Measurements from ENCODE around the gene OBSL1. TPM values are rescaled to one million over a fixed set of nuclear protein-coding genes. Genes with fewer than 3 reads are reported as not detected.

Gene OBSL1
- polyA plus RNA-seq, 4 donors, result 4.5 to 97.4 (median 15.4) TPM

DNA sequence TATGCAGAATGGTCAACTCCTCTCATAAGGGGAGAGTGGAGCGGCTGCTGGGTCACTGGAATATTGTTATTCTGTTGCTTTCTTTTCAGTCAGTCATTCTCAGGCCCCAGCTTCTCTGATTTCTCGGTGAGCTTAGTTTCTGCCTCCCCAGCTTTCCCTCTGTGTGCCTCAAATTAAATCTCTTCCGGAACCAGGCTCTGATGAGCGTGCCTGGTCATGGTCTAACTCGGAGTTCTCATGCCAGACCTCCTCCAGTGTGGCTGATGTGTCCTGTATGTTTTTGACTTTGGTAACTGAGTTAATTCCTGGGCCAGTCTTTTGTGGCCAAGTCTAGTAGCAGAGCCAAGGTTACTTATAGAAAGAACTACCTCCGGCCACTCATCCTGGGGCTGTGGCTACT, 21.4 kb upstream of the OBSL1 start:
- Histone ChIP-seq H3K4me1 (ENCODE audit: control insufficient read depth in 3 of 3, insufficient read depth in 2 of 3, low read depth in 1 of 3, low read length in 2 of 3) (peaks cover 0 to 13% (median 0%) of the 10 kb centered on the region in 3 donors), H3K9me3 (ENCODE audit: control insufficient read depth in 2 of 2, insufficient read depth in 1 of 2, low read depth in 1 of 2, low read length in 1 of 2) (no peaks in the 10 kb centered on the region), H3K27ac (ENCODE audit: low read depth in 1 of 3, low read length in 2 of 3) (no peak overlapping the region), H3K4me3 (ENCODE audit: low read depth in 1 of 3, low read length in 3 of 3) (no peak overlapping the region), H3K27me3 (ENCODE audit: control insufficient read depth in 3 of 3, insufficient read depth in 3 of 3, low read length in 3 of 3) (no peaks in the 10 kb centered on the region), H3K36me3 (ENCODE audit: control insufficient read depth in 3 of 3, insufficient read depth in 2 of 3, low read depth in 1 of 3, low read length in 3 of 3) (no peaks in the 10 kb centered on the region)
- DNase-seq (no peak), FAIRE-seq (no peak)
- 83 to 87% (median 87%) methylated on average over 6 of the region's 6 CpGs for WGBS, 3 donors

DNA sequence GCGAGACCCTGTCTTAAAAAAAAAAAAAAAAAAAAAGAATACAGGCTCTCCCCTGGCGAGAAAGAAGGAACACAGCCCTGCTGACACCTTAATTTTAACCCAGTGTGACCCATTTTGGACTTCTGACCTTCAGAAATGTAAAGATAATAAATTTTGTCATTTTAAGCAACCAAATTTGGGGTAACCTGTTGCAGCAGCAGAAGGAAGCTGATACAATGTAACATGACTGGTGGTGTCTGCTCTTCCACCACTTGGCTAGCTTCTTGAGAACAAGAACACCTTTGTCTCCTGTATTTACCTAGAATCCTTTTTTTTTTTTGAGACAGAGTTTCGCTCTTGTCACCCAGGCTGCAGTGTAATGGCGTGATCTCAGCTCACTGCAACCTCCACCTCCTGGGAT, 19.8 kb upstream of the OBSL1 start:
- FAIRE-seq (no peak), DNase-seq (no peak)
- no peak overlapping the region for H3K4me3 ChIP-seq (ENCODE audit: low read depth in 1 of 3, low read length in 3 of 3)
- 46 to 78% (median 59%) methylated on average over 4 of the region's 4 CpGs for WGBS, 3 donors
- H3K4me1 ChIP-seq (ENCODE audit: control insufficient read depth in 3 of 3, insufficient read depth in 2 of 3, low read depth in 1 of 3, low read length in 2 of 3), result peaks cover 0 to 7% (median 0%) of the 10 kb centered on the region in 3 donors
- no peaks in the 10 kb centered on the region for H3K36me3 ChIP-seq (ENCODE audit: control insufficient read depth in 3 of 3, insufficient read depth in 2 of 3, low read depth in 1 of 3, low read length in 3 of 3)
- H3K9me3 ChIP-seq (ENCODE audit: control insufficient read depth in 2 of 2, insufficient read depth in 1 of 2, low read depth in 1 of 2, low read length in 1 of 2), result no peaks in the 10 kb centered on the region
- H3K27me3 ChIP-seq (ENCODE audit: control insufficient read depth in 3 of 3, insufficient read depth in 3 of 3, low read length in 3 of 3), result peaks cover 0 to under 1% (median 0%) of the 10 kb centered on the region in 3 donors
- no peak overlapping the region for H3K27ac ChIP-seq (ENCODE audit: low read depth in 1 of 3, low read length in 2 of 3)

DNA sequence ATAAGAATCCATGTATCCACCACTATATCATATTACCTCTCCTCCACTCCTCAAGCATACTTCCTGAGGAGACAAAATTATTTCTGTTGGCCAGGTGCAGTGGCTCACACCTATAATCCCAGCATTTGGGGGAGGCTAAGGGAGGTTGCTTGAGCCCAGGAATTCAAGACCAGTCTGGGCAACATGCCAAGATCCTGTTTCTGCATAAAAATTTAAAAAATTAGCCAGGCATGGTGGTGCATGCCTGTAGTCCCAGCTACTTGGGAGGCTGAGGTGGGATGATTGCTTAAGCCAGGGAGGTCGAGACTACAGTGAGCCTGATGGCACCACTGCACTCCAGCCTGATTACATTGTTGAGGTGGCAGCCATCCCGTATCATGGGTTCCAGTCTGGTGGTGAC, 10.0 kb upstream of the OBSL1 start:
- no peaks in the 10 kb centered on the region for H3K36me3 ChIP-seq (ENCODE audit: control insufficient read depth in 3 of 3, insufficient read depth in 2 of 3, low read depth in 1 of 3, low read length in 3 of 3)
- FAIRE-seq (no peak), DNase-seq (no peak)
- H3K9me3 ChIP-seq (ENCODE audit: control insufficient read depth in 2 of 2, insufficient read depth in 1 of 2, low read depth in 1 of 2, low read length in 1 of 2), result no peaks in the 10 kb centered on the region
- WGBS, 3 donors, result 66 to 78% (median 77%) methylated on average over 2 of the region's 2 CpGs
- no peak overlapping the region for H3K27ac ChIP-seq (ENCODE audit: low read depth in 1 of 3, low read length in 2 of 3)
- H3K4me1 ChIP-seq (ENCODE audit: control insufficient read depth in 3 of 3, insufficient read depth in 2 of 3, low read depth in 1 of 3, low read length in 2 of 3), result peaks cover 0 to 10% (median 0%) of the 10 kb centered on the region in 3 donors
- H3K27me3 ChIP-seq (ENCODE audit: control insufficient read depth in 3 of 3, insufficient read depth in 3 of 3, low read length in 3 of 3), result peaks cover 0 to 5% (median 3%) of the 10 kb centered on the region in 3 donors
- H3K4me3 ChIP-seq (ENCODE audit: low read depth in 1 of 3, low read length in 3 of 3), result no peak overlapping the region

DNA sequence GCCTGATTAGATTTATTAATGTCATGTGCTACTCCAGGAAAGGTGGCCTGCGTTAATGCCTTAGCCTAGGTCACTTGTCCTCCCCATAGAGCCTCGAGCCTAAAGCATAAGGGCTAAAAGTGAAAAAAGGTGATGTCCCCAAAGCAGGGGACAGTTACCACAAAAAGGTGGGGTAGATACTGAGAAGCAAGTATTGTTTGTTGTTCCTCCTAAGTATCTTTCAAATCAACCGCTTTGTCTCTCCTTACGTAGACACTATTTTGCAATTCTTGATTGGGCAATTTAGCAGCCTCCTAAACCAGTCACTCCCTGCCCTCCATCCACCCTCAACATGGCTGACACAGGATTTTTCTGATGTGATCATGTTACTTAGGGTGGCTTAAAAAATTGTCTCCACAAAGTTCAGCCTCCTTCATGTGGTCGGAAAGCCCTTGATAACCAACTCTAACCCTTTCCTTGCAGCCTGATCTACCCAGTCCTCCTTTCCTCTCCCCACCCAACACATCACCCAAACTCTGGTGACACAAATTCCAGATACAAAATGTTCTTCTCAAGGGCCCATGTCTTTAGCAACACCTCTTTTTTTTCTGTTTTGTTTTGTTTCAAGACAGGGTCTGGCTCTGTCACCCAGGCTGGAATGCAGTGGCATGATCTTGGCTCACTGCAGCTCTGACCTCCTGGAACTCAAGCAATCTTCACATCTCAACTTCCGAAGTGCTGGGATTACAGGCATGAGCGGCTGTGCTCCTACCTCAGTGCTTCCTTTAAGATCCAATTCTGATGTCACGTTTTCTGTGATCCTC, 7.7 kb upstream of the OBSL1 start:
- Histone ChIP-seq H3K36me3 (ENCODE audit: control insufficient read depth in 3 of 3, insufficient read depth in 2 of 3, low read depth in 1 of 3, low read length in 3 of 3) (no peaks in the 10 kb centered on the region), H3K27ac (ENCODE audit: low read depth in 1 of 3, low read length in 2 of 3) (no peak overlapping the region), H3K27me3 (ENCODE audit: control insufficient read depth in 3 of 3, insufficient read depth in 3 of 3, low read length in 3 of 3) (peaks cover 0 to 8% (median 2%) of the 10 kb centered on the region in 3 donors), H3K4me1 (ENCODE audit: control insufficient read depth in 3 of 3, insufficient read depth in 2 of 3, low read depth in 1 of 3, low read length in 2 of 3) (peaks cover 0 to 11% (median 0%) of the 10 kb centered on the region in 3 donors), H3K9me3 (ENCODE audit: control insufficient read depth in 2 of 2, insufficient read depth in 1 of 2, low read depth in 1 of 2, low read length in 1 of 2) (no peaks in the 10 kb centered on the region), H3K4me3 (ENCODE audit: low read depth in 1 of 3, low read length in 3 of 3) (no peak overlapping the region)
- 76 to 80% (median 79%) methylated on average over 8 of the region's 8 CpGs for WGBS, 3 donors
- no peak for DNase-seq
- no peak for FAIRE-seq

DNA sequence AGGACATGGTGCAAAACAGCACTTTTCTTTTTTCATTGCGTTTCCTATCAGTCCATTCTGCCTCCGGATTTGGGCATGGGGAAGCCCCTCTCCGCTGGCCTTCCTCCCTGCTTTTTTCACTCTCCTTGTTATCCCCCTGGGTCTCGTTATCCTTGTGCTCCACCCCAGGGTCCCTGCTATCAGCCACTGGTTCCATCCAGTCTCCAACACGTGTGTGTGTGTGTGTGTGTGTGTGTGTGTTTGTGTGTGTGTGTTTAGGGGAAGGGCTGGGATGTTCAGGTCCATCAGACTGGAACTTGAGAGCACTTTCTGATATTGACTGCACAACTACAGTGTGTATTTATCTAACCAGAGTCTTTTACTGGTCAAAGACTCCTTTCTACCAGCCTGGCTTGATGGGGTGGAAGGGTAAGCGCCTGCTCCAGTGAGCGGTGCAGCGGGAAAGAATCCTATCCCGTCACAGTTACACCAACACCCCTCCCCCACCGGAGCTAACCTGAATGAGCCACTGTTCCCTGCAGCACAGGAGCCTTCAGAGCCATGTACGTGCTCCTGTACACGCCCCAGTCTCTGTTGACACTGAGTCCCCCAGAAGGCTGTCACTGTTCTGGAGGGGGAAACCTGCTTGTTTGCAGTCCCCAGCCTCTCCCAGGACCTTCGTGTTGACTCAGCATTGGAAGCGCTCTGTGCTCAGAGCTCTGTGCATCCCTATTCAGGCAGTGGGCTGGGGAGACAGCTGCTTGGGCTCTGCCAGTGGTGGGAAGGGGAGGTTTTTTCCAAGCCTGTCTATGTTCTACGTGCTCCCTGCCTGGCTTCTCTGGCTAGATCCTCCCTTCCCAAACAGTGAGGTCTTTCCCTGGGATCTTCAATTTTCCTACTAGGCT, 5.4 kb upstream of the OBSL1 start:
- DNase-seq, result peak in 1 of 2 donors; percentile 80

DNA sequence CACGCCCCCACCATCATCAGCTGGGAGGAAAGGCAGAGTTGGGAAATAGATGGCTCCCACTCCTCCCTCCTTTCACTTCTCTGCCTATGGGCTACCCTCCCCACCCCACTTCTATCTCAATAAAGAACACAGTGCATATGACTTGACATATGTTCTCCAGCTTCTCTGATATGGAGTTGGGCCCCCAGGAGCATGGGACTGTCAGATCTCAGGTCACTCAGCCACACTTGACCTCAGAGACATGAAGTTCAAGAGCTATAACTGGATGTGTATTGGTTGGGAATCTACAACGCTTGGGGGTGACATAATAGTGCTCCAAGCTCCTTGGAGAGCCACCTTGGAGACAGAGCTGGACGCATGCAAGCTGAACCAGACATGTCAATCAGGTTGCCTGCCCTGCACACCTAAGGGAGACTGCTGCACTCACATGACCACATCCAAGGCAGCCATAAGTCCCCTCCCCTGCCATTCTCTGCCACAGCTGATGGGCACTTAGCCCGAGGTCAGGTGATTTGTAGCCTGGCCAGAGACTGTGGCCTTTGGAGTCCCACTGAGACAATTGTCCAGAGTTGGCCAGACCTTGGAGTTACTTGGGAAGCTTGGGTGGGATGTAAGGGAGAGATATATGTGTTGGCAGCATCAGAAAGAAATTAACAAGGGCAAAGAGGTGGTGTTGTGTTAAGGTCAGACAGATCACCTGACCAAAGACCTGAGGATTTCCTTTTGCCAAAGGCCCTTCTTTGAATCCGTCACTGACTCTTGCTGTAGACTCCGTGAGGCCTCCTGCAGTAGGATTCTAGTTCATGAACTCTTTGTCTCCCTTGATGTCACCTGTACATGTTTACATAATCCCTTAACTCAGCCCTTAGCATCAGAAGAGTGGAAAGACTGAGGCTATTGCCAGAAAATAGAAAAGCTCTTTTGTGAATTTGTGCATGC, 4.5 kb upstream of the OBSL1 start:
- H3K27me3 ChIP-seq (ENCODE audit: control insufficient read depth in 3 of 3, insufficient read depth in 3 of 3, low read length in 3 of 3), result peaks cover 0 to 8% (median 2%) of the 10 kb centered on the region in 3 donors
- no peak for FAIRE-seq

More for the DNA sequence above, 5.4 kb upstream of the OBSL1 start:
- WGBS, 3 donors, result 18 to 30% (median 30%) methylated on average over 15 of the region's 15 CpGs
- peaks cover 0 to 8% (median 2%) of the 10 kb centered on the region in 3 donors for H3K27me3 ChIP-seq (ENCODE audit: control insufficient read depth in 3 of 3, insufficient read depth in 3 of 3, low read length in 3 of 3)
- H3K36me3 ChIP-seq (ENCODE audit: control insufficient read depth in 3 of 3, insufficient read depth in 2 of 3, low read depth in 1 of 3, low read length in 3 of 3), result no peaks in the 10 kb centered on the region
- no peak overlapping the region for H3K27ac ChIP-seq (ENCODE audit: low read depth in 1 of 3, low read length in 2 of 3)
- no peak overlapping the region for H3K4me3 ChIP-seq (ENCODE audit: low read depth in 1 of 3, low read length in 3 of 3)
- H3K4me1 ChIP-seq (ENCODE audit: control insufficient read depth in 3 of 3, insufficient read depth in 2 of 3, low read depth in 1 of 3, low read length in 2 of 3), result peaks cover 0 to 18% (median 0%) of the 10 kb centered on the region in 3 donors
- FAIRE-seq, result no peak
- H3K9me3 ChIP-seq (ENCODE audit: control insufficient read depth in 2 of 2, insufficient read depth in 1 of 2, low read depth in 1 of 2, low read length in 1 of 2), result no peaks in the 10 kb centered on the region

DNA sequence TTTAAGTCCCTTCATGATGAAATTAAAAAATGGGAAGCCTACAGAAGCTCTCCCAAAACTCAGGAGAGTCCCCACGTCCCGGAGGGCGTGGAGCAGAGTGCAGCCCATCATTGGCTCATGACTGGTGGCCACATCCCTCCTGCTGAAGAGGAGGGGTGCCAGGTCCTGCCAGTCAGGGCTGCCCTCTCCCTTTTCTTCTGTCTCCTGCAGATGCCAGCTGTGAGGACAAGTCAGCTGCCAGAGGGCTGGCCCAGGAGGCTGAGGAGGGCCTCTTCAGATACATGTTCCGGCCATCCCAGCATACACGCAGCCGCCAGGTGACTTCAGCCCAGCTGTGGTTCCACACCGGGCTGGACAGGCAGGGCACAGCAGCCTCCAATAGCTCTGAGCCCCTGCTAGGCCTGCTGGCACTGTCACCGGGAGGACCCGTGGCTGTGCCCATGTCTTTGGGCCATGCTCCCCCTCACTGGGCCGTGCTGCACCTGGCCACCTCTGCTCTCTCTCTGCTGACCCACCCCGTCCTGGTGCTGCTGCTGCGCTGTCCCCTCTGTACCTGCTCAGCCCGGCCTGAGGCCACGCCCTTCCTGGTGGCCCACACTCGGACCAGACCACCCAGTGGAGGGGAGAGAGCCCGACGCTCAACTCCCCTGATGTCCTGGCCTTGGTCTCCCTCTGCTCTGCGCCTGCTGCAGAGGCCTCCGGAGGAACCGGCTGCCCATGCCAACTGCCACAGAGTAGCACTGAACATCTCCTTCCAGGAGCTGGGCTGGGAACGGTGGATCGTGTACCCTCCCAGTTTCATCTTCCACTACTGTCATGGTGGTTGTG, 3.4 kb upstream of the OBSL1 start:
- H3K36me3 ChIP-seq (ENCODE audit: control insufficient read depth in 3 of 3, insufficient read depth in 2 of 3, low read depth in 1 of 3, low read length in 3 of 3), result peaks cover 0 to 4% (median 0%) of the 10 kb centered on the region in 3 donors
- no peaks in the 10 kb centered on the region for H3K9me3 ChIP-seq (ENCODE audit: control insufficient read depth in 2 of 2, insufficient read depth in 1 of 2, low read depth in 1 of 2, low read length in 1 of 2)
- H3K27me3 ChIP-seq (ENCODE audit: control insufficient read depth in 3 of 3, insufficient read depth in 3 of 3, low read length in 3 of 3), result peaks cover 0 to 8% (median 5%) of the 10 kb centered on the region in 3 donors
- no peak overlapping the region for H3K27ac ChIP-seq (ENCODE audit: low read depth in 1 of 3, low read length in 2 of 3)
- WGBS, 3 donors, result 78 to 82% (median 81%) methylated on average over 19 to 22 of the region's 22 CpGs
- DNase-seq (no peak), FAIRE-seq (no peak)
- H3K4me1 ChIP-seq (ENCODE audit: control insufficient read depth in 3 of 3, insufficient read depth in 2 of 3, low read depth in 1 of 3, low read length in 2 of 3), result peaks cover 0 to 27% (median 0%) of the 10 kb centered on the region in 3 donors
- no peak overlapping the region for H3K4me3 ChIP-seq (ENCODE audit: low read depth in 1 of 3, low read length in 3 of 3)

More for the DNA sequence above, 4.5 kb upstream of the OBSL1 start:
- DNase-seq, result no peak
- H3K36me3 ChIP-seq (ENCODE audit: control insufficient read depth in 3 of 3, insufficient read depth in 2 of 3, low read depth in 1 of 3, low read length in 3 of 3), result no peaks in the 10 kb centered on the region
- H3K4me3 ChIP-seq (ENCODE audit: low read depth in 1 of 3, low read length in 3 of 3), result no peak overlapping the region
- no peaks in the 10 kb centered on the region for H3K9me3 ChIP-seq (ENCODE audit: control insufficient read depth in 2 of 2, insufficient read depth in 1 of 2, low read depth in 1 of 2, low read length in 1 of 2)
- WGBS, 3 donors, result 78 to 83% (median 80%) methylated on average over 6 of the region's 6 CpGs
- no peak overlapping the region for H3K27ac ChIP-seq (ENCODE audit: low read depth in 1 of 3, low read length in 2 of 3)
- peaks cover 0 to 21% (median 0%) of the 10 kb centered on the region in 3 donors for H3K4me1 ChIP-seq (ENCODE audit: control insufficient read depth in 3 of 3, insufficient read depth in 2 of 3, low read depth in 1 of 3, low read length in 2 of 3)

Data from small intestine (tissue), 7 donors.